Measurements from ENCODE around the gene GNL3L. TPM values are rescaled to one million over a fixed set of nuclear protein-coding genes. Genes with fewer than 3 reads are reported as not detected.
"Not testable (repeated sequence)": the region's sequence is repeated elsewhere in the genome, so short reads cannot be mapped to it uniquely, and the experiment has no call there.

GNL3L gene
- total and polyA plus RNA-seq, 9 donors, result 9.9 to 20.9 (median 18.1) TPM

GRCh38 chrX:54551801-54552200 is 21.8 kb downstream of the GNL3L start:
- no peak for DNase-seq
- no peaks in the 10 kb centered on the region for H3K27me3 ChIP-seq (ENCODE audit: control insufficient read depth, insufficient read depth, low read length)
- H3K36me3 ChIP-seq (ENCODE audit: control insufficient read depth, insufficient read depth, low read length), result peaks cover 52% of the 10 kb centered on the region
- H3K9me3 ChIP-seq (replicated peaks; ENCODE audit: control insufficient read depth, low read depth, low read length), result no peaks in the 10 kb centered on the region
- no peak overlapping the region for H3K4me3 ChIP-seq (ENCODE audit: low read length)
- H3K27ac ChIP-seq (ENCODE audit: low read length), result no peak overlapping the region
- 79% methylated on average over 7 of the region's 8 CpGs for WGBS (ENCODE audit: insufficient coverage)
- H3K4me1 ChIP-seq (ENCODE audit: control insufficient read depth, insufficient read depth, low read length), result no peaks in the 10 kb centered on the region

DNA sequence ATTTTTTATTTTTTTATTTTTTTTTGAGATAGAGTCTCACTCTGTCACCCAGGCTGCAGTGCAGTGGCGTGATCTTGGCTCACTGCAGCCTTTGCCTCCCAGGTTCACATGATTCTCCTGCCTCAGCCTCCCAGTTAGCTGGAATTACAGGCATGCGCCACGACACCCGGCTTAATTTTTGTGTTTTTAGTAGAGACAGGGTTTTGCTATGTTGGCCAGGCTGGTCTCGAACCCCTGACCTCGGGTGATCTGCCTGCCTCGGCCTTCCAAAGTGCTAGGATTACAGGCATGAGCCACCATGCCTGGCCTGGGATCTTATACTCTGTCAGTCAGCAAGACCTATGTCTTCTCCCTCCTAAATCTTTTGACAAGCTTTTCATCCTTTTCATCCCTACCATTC is 25.0 kb downstream of the GNL3L start:
- peaks cover 43% of the 10 kb centered on the region for H3K36me3 ChIP-seq (ENCODE audit: control insufficient read depth, insufficient read depth, low read length)
- H3K27me3 ChIP-seq (ENCODE audit: control insufficient read depth, insufficient read depth, low read length); H3K4me1 ChIP-seq (ENCODE audit: control insufficient read depth, insufficient read depth, low read length); H3K27ac ChIP-seq (ENCODE audit: low read length); DNase-seq; H3K9me3 ChIP-seq (replicated peaks; ENCODE audit: control insufficient read depth, low read depth, low read length); H3K4me3 ChIP-seq (ENCODE audit: low read length): not testable (repeated sequence)
- WGBS (ENCODE audit: insufficient coverage), result 87% methylated on average over 3 of the region's 7 CpGs

GRCh38 chrX:54560411-54560810 is 30.4 kb downstream of the GNL3L start:
- no peaks in the 10 kb centered on the region for H3K4me1 ChIP-seq (ENCODE audit: control insufficient read depth, insufficient read depth, low read length)
- 68% methylated on average over 8 of the region's 11 CpGs for WGBS (ENCODE audit: insufficient coverage)
- no peaks in the 10 kb centered on the region for H3K9me3 ChIP-seq (replicated peaks; ENCODE audit: control insufficient read depth, low read depth, low read length)
- H3K36me3 ChIP-seq (ENCODE audit: control insufficient read depth, insufficient read depth, low read length), result peaks cover 35% of the 10 kb centered on the region
- no peaks in the 10 kb centered on the region for H3K27me3 ChIP-seq (ENCODE audit: control insufficient read depth, insufficient read depth, low read length)
- H3K4me3 ChIP-seq (ENCODE audit: low read length), result no peak overlapping the region
- DNase-seq, result no peak
- no peak overlapping the region for H3K27ac ChIP-seq (ENCODE audit: low read length)

- H3K4me3 ChIP-seq (ENCODE audit: low read length), result no peak overlapping the region
- H3K9me3 ChIP-seq (replicated peaks; ENCODE audit: control insufficient read depth, low read depth, low read length), result no peaks in the 10 kb centered on the region
- peaks cover 31% of the 10 kb centered on the region for H3K36me3 ChIP-seq (ENCODE audit: control insufficient read depth, insufficient read depth, low read length)
Measured at GRCh38 chrX:54561622-54562021, 31.6 kb downstream of the GNL3L start.

GRCh38 chrX:54564936-54565335 is 34.9 kb downstream of the GNL3L start:
- H3K27me3 ChIP-seq (ENCODE audit: control insufficient read depth, insufficient read depth, low read length), result no peaks in the 10 kb centered on the region
- H3K36me3 ChIP-seq (ENCODE audit: control insufficient read depth, insufficient read depth, low read length), result peaks cover 20% of the 10 kb centered on the region
- no peak overlapping the region for H3K4me3 ChIP-seq (ENCODE audit: low read length)
- whole genome bisulfite sequencing (ENCODE audit: insufficient coverage), result no CpG with 5 or more reads among the region's 5 CpGs
- DNase-seq, result no peak
- no peak overlapping the region for H3K27ac ChIP-seq (ENCODE audit: low read length)
- no peaks in the 10 kb centered on the region for H3K4me1 ChIP-seq (ENCODE audit: control insufficient read depth, insufficient read depth, low read length)
- H3K9me3 ChIP-seq (replicated peaks; ENCODE audit: control insufficient read depth, low read depth, low read length), result no peaks in the 10 kb centered on the region

More at GRCh38 chrX:54561622-54562021, 31.6 kb downstream of the GNL3L start:
- no peak for DNase-seq
- no CpG with 5 or more reads among the region's 1 CpG for WGBS (ENCODE audit: insufficient coverage)
- no peaks in the 10 kb centered on the region for H3K27me3 ChIP-seq (ENCODE audit: control insufficient read depth, insufficient read depth, low read length)
- H3K4me1 ChIP-seq (ENCODE audit: control insufficient read depth, insufficient read depth, low read length), result no peaks in the 10 kb centered on the region
- no peak overlapping the region for H3K27ac ChIP-seq (ENCODE audit: low read length)

- no peaks in the 10 kb centered on the region for H3K36me3 ChIP-seq (ENCODE audit: control insufficient read depth, insufficient read depth, low read length)
- no peaks in the 10 kb centered on the region for H3K27me3 ChIP-seq (ENCODE audit: control insufficient read depth, insufficient read depth, low read length)
- H3K9me3 ChIP-seq (replicated peaks; ENCODE audit: control insufficient read depth, low read depth, low read length), result no peaks in the 10 kb centered on the region
- H3K27ac ChIP-seq (ENCODE audit: low read length), result no peak overlapping the region
- H3K4me3 ChIP-seq (ENCODE audit: low read length), result no peak overlapping the region
- no peak for DNase-seq
- H3K4me1 ChIP-seq (ENCODE audit: control insufficient read depth, insufficient read depth, low read length), result no peaks in the 10 kb centered on the region
Measured at GRCh38 chrX:54570332-54570731, 40.3 kb downstream of the GNL3L start.

DNA sequence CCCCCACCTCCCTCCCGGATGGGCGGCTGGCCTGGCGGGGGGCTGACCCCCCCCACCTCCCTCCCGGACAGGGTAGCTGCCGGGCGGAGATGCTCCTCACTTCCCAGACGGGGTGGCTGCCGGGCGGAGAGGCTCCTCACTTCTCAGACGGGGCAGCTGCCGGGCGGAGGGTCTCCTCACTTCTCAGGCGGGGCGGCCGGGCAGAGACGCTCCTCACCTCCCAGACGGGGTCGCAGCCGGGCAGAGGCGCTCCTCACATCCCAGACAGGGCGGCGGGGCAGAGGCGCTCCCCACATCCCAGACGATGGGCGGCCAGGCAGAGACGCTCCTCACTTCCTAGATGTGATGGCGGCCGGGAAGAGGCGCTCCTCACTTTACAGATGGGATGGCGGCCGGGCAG is 42.6 kb downstream of the GNL3L start:
- not testable (repeated sequence) for H3K4me3 ChIP-seq (ENCODE audit: low read length); H3K27me3 ChIP-seq (ENCODE audit: control insufficient read depth, insufficient read depth, low read length); H3K9me3 ChIP-seq (replicated peaks; ENCODE audit: control insufficient read depth, low read depth, low read length); H3K4me1 ChIP-seq (ENCODE audit: control insufficient read depth, insufficient read depth, low read length); H3K27ac ChIP-seq (ENCODE audit: low read length); DNase-seq; H3K36me3 ChIP-seq (ENCODE audit: control insufficient read depth, insufficient read depth, low read length)
- no CpG with 5 or more reads among the region's 31 CpGs for WGBS (ENCODE audit: insufficient coverage)

GRCh38 chrX:54597728-54598127 is 67.7 kb downstream of the GNL3L start:
- no peak overlapping the region for H3K4me3 ChIP-seq (ENCODE audit: low read length)
- DNase-seq, result no peak
- WGBS (ENCODE audit: insufficient coverage), result 70% methylated on average over 2 of the region's 2 CpGs
- no peaks in the 10 kb centered on the region for H3K27me3 ChIP-seq (ENCODE audit: control insufficient read depth, insufficient read depth, low read length)
- no peak overlapping the region for H3K27ac ChIP-seq (ENCODE audit: low read length)
- peaks cover 3% of the 10 kb centered on the region for H3K9me3 ChIP-seq (replicated peaks; ENCODE audit: control insufficient read depth, low read depth, low read length)
- H3K36me3 ChIP-seq (ENCODE audit: control insufficient read depth, insufficient read depth, low read length), result no peaks in the 10 kb centered on the region
- H3K4me1 ChIP-seq (ENCODE audit: control insufficient read depth, insufficient read depth, low read length), result no peaks in the 10 kb centered on the region

DNA sequence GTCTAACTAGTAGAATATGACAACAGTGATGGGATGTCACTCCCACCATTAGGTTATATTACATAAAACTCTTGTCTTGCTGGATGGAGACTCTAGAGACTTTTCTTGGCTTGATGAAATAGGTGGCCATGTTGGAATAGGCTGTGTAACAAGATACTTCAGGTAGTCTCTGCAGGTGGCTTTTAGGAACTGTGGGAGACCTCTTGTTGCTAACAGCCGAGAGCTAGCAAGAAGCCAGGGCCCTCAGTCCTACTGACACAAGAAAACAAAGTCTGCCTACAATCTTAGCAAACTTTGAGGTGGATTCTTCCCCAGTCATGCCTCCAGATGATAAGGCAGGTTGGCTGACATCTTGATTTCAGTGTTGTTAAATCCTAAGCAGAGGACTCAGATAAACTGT is 72.5 kb downstream of the GNL3L start:
- H3K9me3 ChIP-seq (replicated peaks; ENCODE audit: control insufficient read depth, low read depth, low read length), result peaks cover 3% of the 10 kb centered on the region
- no CpG with 5 or more reads among the region's 1 CpG for WGBS (ENCODE audit: insufficient coverage)

More for the DNA sequence above, 72.5 kb downstream of the GNL3L start:
- H3K36me3 ChIP-seq (ENCODE audit: control insufficient read depth, insufficient read depth, low read length), result no peaks in the 10 kb centered on the region
- H3K27ac ChIP-seq (ENCODE audit: low read length), result no peak overlapping the region
- H3K4me3 ChIP-seq (ENCODE audit: low read length), result no peak overlapping the region
- no peak for DNase-seq
- no peaks in the 10 kb centered on the region for H3K4me1 ChIP-seq (ENCODE audit: control insufficient read depth, insufficient read depth, low read length)
- no peaks in the 10 kb centered on the region for H3K27me3 ChIP-seq (ENCODE audit: control insufficient read depth, insufficient read depth, low read length)

Data from muscle of leg (tissue), 11 donors.